ENCODE data around the gene SRPK1.

SRPK1 gene

GRCh38 chr6:35968821-35969220 lies 47.9 kb upstream of the SRPK1 start:
- no peak for DNase-seq (ENCODE audit: low read depth in 1 of 2, low spot score in 1 of 2)
- TF ChIP-seq GABPA (IDR thresholded peaks at IDR 0.05; ENCODE audit: low read depth) (no peak), CTCF (IDR thresholded peaks at IDR 0.05; ENCODE audit: insufficient read depth, low read length) (no peak), POLR2AphosphoS5 (IDR thresholded peaks at IDR 0.05; ENCODE audit: low read depth) (no peak), SPI1 (IDR thresholded peaks at IDR 0.05; ENCODE audit: borderline replicate concordance, low read depth) (no peak)
- TF ChIP-seq, protein P1, sequence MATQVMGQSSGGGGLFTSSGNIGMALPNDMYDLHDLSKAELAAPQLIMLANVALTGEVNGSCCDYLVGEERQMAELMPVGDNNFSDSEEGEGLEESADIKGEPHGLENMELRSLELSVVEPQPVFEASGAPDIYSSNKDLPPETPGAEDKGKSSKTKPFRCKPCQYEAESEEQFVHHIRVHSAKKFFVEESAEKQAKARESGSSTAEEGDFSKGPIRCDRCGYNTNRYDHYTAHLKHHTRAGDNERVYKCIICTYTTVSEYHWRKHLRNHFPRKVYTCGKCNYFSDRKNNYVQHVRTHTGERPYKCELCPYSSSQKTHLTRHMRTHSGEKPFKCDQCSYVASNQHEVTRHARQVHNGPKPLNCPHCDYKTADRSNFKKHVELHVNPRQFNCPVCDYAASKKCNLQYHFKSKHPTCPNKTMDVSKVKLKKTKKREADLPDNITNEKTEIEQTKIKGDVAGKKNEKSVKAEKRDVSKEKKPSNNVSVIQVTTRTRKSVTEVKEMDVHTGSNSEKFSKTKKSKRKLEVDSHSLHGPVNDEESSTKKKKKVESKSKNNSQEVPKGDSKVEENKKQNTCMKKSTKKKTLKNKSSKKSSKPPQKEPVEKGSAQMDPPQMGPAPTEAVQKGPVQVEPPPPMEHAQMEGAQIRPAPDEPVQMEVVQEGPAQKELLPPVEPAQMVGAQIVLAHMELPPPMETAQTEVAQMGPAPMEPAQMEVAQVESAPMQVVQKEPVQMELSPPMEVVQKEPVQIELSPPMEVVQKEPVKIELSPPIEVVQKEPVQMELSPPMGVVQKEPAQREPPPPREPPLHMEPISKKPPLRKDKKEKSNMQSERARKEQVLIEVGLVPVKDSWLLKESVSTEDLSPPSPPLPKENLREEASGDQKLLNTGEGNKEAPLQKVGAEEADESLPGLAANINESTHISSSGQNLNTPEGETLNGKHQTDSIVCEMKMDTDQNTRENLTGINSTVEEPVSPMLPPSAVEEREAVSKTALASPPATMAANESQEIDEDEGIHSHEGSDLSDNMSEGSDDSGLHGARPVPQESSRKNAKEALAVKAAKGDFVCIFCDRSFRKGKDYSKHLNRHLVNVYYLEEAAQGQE (IDR thresholded peaks at IDR 0.05; ENCODE audit: insufficient replicate concordance, low read depth), result no peak
- Histone ChIP-seq H3K4me3 (replicated peaks; ENCODE audit: insufficient read depth, low read length) (no peak overlapping the region), H3K27ac (replicated peaks) (no peak overlapping the region), H3K27me3 (ENCODE audit: insufficient read depth, poor library complexity, severe bottlenecking) (no peaks in the 10 kb centered on the region)

DNA sequence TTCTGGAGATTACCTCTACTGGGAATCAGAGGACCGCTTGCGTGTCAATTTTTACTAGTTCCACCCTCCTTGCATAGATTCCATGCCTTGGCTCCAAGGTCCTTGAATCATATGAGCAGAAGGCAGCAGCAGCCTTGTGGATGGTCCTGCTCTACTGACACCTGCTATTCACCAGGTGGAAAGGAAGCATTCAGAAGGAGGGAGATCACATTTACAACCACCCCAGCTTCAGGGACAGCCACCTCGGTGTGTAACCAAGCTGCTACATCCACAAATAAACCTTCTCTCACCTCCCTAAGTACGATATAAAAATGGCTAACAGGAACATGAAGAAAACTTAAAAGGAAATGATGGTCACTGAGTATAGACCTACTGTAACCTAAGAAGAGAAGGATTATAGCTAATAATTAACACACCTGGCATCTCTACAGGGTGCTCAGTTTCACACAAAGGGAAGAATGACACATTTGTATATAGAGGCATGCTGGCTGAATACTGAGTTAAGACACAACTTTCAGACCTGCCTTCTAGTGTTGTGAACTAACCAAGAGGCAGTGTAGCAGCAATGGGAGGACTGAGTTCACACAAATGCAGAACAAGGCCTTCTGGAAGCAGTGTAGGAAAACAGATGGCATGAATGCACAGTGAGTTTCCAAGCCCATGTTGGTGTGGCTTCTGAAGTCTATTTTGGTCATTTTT lies 46.3 kb upstream of the SRPK1 start:
- TF ChIP-seq GABPA (IDR thresholded peaks at IDR 0.05; ENCODE audit: low read depth), result no peak
- no peak for TF ChIP-seq CTCF (IDR thresholded peaks at IDR 0.05; ENCODE audit: insufficient read depth, low read length)
- no peak for TF ChIP-seq POLR2AphosphoS5 (IDR thresholded peaks at IDR 0.05; ENCODE audit: low read depth)
- TF ChIP-seq SPI1 (IDR thresholded peaks at IDR 0.05; ENCODE audit: borderline replicate concordance, low read depth), result no peak
- TF ChIP-seq, protein P1 (IDR thresholded peaks at IDR 0.05; ENCODE audit: insufficient replicate concordance, low read depth), result no peak
- Histone ChIP-seq H3K4me3 (replicated peaks; ENCODE audit: insufficient read depth, low read length) (no peak overlapping the region), H3K27ac (replicated peaks) (no peak overlapping the region), H3K27me3 (ENCODE audit: insufficient read depth, poor library complexity, severe bottlenecking) (no peaks in the 10 kb centered on the region)
- no peak for DNase-seq (ENCODE audit: low read depth in 1 of 2, low spot score in 1 of 2)

GRCh38 chr6:35962779-35963560 lies 42.1 kb upstream of the SRPK1 start:
- TF ChIP-seq CTCF (IDR thresholded peaks at IDR 0.05; ENCODE audit: insufficient read depth, low read length) (no peak), SPI1 (IDR thresholded peaks at IDR 0.05; ENCODE audit: borderline replicate concordance, low read depth) (no peak), GABPA (IDR thresholded peaks at IDR 0.05; ENCODE audit: low read depth) (no peak), POLR2AphosphoS5 (IDR thresholded peaks at IDR 0.05; ENCODE audit: low read depth) (no peak)
- TF ChIP-seq, protein P1 (IDR thresholded peaks at IDR 0.05; ENCODE audit: insufficient replicate concordance, low read depth), result no peak
- DNase-seq (ENCODE audit: low read depth in 1 of 2, low spot score in 1 of 2), result no peak
- H3K27me3 ChIP-seq (ENCODE audit: insufficient read depth, poor library complexity, severe bottlenecking), result no peaks in the 10 kb centered on the region
- H3K27ac ChIP-seq (replicated peaks), result no peak overlapping the region
- no peak overlapping the region for H3K4me3 ChIP-seq (replicated peaks; ENCODE audit: insufficient read depth, low read length)
